IMR-90 (cell line): ENCODE results near the gene LY6G5C. TPM values are rescaled to one million over a fixed set of nuclear protein-coding genes. Genes with fewer than 3 reads are reported as not detected.

Source experiments
- ATAC-seq: fragments of 200-7000 bp; cut with Tn5 transposase; 2 replicates; pipeline ENCODE4 v1.9.1; 2020; ENCODE audit warnings: low read depth, mild to moderate bottlenecking, moderate library complexity
- BruUV-seq: library from RNA; stranded (reverse); fragments of 400-500 nt; replicated peaks from 2 replicates; lab custom pipeline; 2021; lab: Mats Ljungman, UMichigan
- CTCF ChIA-PET: fragments of 300-600 bp; formaldehyde crosslinking; extraction: SDS; loops from one replicate; lab custom pipeline; 2021; ENCODE audit warnings: antibody characterized with exemption; lab: Yijun Ruan, JAX
- POLR2A ChIA-PET: fragments of 300-600 bp; sonication (Branson Sonifier 250); formaldehyde crosslinking; loops from one replicate; lab custom pipeline; 2022; ENCODE audit warnings: antibody characterized with exemption; ENCODE audit not compliant: unreplicated experiment; lab: Charles Lee
- DNase-seq: peaks from one replicate; pipeline ENCODE4 v3.0.0; 2013
- H2AFZ ChIP-seq: replicated peaks from 2 replicates; pipeline ENCODE3; 2013; ENCODE audit warnings: low read length, mild to moderate bottlenecking; ENCODE audit not compliant: poor library complexity
- H2AK5ac ChIP-seq: 2 replicates; pipeline ENCODE4 v1.6.1; 2013; ENCODE audit warnings: low read depth, low read length, inconsistent platforms
- H2AK9ac ChIP-seq: replicated peaks from 2 replicates; pipeline ENCODE3; 2013; ENCODE audit warnings: mild to moderate bottlenecking, low read depth, low read length, moderate library complexity; ENCODE audit not compliant: poor library complexity
- H2BK120ac ChIP-seq: 2 replicates; pipeline ENCODE4 v1.6.1; 2013; ENCODE audit warnings: low read depth, low read length, inconsistent platforms
- H2BK15ac ChIP-seq: 3 replicates; pipeline ENCODE4 v1.6.1; 2013; ENCODE audit warnings: low read depth, low read length, inconsistent platforms
- H2BK20ac ChIP-seq: 2 replicates; pipeline ENCODE4 v1.6.1; 2013; ENCODE audit warnings: low read depth, mild to moderate bottlenecking, inconsistent platforms, low read length, moderate library complexity
- H2BK5ac ChIP-seq: 2 replicates; pipeline ENCODE4 v1.6.1; 2013; ENCODE audit warnings: mild to moderate bottlenecking, low read depth, low read length, inconsistent platforms; ENCODE audit not compliant: poor library complexity, severe bottlenecking
- H3K14ac ChIP-seq: replicated peaks from 2 replicates; pipeline ENCODE4 v1.6.1; 2013; ENCODE audit warnings: low read depth, low read length, inconsistent platforms
- H3K18ac ChIP-seq: 2 replicates; pipeline ENCODE4 v1.6.1; 2013; ENCODE audit warnings: low read depth, low read length, control low read depth
- H3K23ac ChIP-seq: 2 replicates; pipeline ENCODE4 v1.6.1; 2013; ENCODE audit warnings: low read depth, low read length, inconsistent platforms
- H3K27ac ChIP-seq: 2 replicates; pipeline ENCODE4 v1.5.1; 2013; ENCODE audit warnings: mild to moderate bottlenecking, control low read depth, low read length; ENCODE audit not compliant: insufficient read depth
- H3K27me3 ChIP-seq: 2 replicates; pipeline ENCODE4 v1.6.1; 2013; ENCODE audit warnings: low read length; ENCODE audit not compliant: control insufficient read depth, insufficient read depth
- H3K36me3 ChIP-seq: 2 replicates; pipeline ENCODE4 v1.6.1; 2013; ENCODE audit warnings: low read length, mixed read lengths; ENCODE audit not compliant: control insufficient read depth, insufficient read depth
- H3K4ac ChIP-seq: 2 replicates; pipeline ENCODE4 v1.6.1; 2013; ENCODE audit warnings: low read depth, low read length, inconsistent platforms
- H3K4me1 ChIP-seq: 2 replicates; pipeline ENCODE4 v1.6.1; 2013; ENCODE audit warnings: low read length, mixed read lengths; ENCODE audit not compliant: control insufficient read depth, insufficient read depth
- H3K4me2 ChIP-seq: 2 replicates; pipeline ENCODE4 v1.6.1; 2013; ENCODE audit warnings: low read depth, mild to moderate bottlenecking, control low read depth, low read length, moderate library complexity
- H3K4me3 ChIP-seq: 2 replicates; pipeline ENCODE4 v1.5.1; 2013; ENCODE audit warnings: low read depth, mild to moderate bottlenecking, control low read depth, low read length, moderate library complexity; ENCODE audit not compliant: insufficient read depth
- H3K56ac ChIP-seq: 2 replicates; pipeline ENCODE4 v1.6.1; 2013; ENCODE audit warnings: low read length, inconsistent platforms; ENCODE audit not compliant: insufficient read depth; ENCODE audit errors: extremely low read depth
- H3K79me1 ChIP-seq, 2 experiments: 2 replicates each; pipeline ENCODE4 v1.6.1; 2013; ENCODE audit warnings: low read length in 2 of 2, inconsistent platforms in 1 of 2, low read depth in 1 of 2
- H3K9ac ChIP-seq: 2 replicates; pipeline ENCODE4 v1.6.1; 2013; ENCODE audit warnings: low read depth, low read length, control low read depth
- H3K9me1 ChIP-seq: 2 replicates; pipeline ENCODE4 v1.6.1; 2013; ENCODE audit warnings: low read length, inconsistent platforms; ENCODE audit not compliant: insufficient read depth
- H3K9me3 ChIP-seq: 2 replicates; pipeline ENCODE4 v1.6.1; 2013; ENCODE audit warnings: low read length; ENCODE audit not compliant: control insufficient read depth, insufficient read depth
- H4K20me1 ChIP-seq: 2 replicates; pipeline ENCODE4 v1.6.1; 2013; ENCODE audit warnings: low read length, inconsistent platforms; ENCODE audit not compliant: insufficient read depth
- H4K5ac ChIP-seq: 2 replicates; pipeline ENCODE4 v1.6.1; 2013; ENCODE audit warnings: mild to moderate bottlenecking, low read depth, low read length, control low read depth
- H4K8ac ChIP-seq, 2 experiments: 2 replicates each; pipeline ENCODE4 v1.6.1; 2013; ENCODE audit warnings: low read depth in 2 of 2, low read length in 2 of 2, control low read depth in 1 of 2, inconsistent platforms in 1 of 2
- H4K91ac ChIP-seq: 2 replicates; pipeline ENCODE4 v1.6.1; 2013; ENCODE audit warnings: low read depth, low read length, inconsistent platforms; ENCODE audit not compliant: insufficient read depth
- CEBPB ChIP-seq: IDR thresholded peaks from 2 replicates; pipeline ENCODE4 v1.6.1; 2012; ENCODE audit warnings: low read depth, low read length, improper control_type of control experiment
- CHD1 ChIP-seq: IDR thresholded peaks from 2 replicates; pipeline ENCODE4 v1.6.1; 2012; ENCODE audit warnings: low read depth, low read length, improper control_type of control experiment
- MXI1 ChIP-seq: IDR thresholded peaks from 2 replicates; pipeline ENCODE4 v1.6.1; 2012; ENCODE audit warnings: low read depth, mild to moderate bottlenecking, low read length, moderate library complexity, borderline replicate concordance
- RCOR1 ChIP-seq: IDR thresholded peaks from 2 replicates; pipeline ENCODE4 v1.6.1; 2012; ENCODE audit warnings: mild to moderate bottlenecking, low read length, improper control_type of control experiment; ENCODE audit not compliant: insufficient replicate concordance
- SMC3 ChIP-seq: fragments of 150-350 bp; IDR thresholded peaks from 2 replicates; pipeline ENCODE4 v1.6.1; 2016; ENCODE audit warnings: low read depth, mild to moderate bottlenecking, antibody characterized with exemption, low read length, moderate library complexity
- WGBS, 2 experiments: methylation state at CpG; one replicate each; pipeline versions ENCODE4 v1.1.5 to v1.1.7; 2013; ENCODE audit warnings: missing lambda C conversion rate in 2 of 2; ENCODE audit not compliant: insufficient read length in 1 of 2; ENCODE audit errors: extremely low coverage in 2 of 2; 5-methylcytosine and 5-hydroxymethylcytosine counted together
- dilution Hi-C: fragments of 300-500 bp; cut with HindIII; formaldehyde crosslinking; loops from one replicate; pipeline ENCODE4 v1.14.3; 2018; ENCODE audit warnings: low sequenced_read_pairs; ENCODE audit not compliant: unreplicated experiment
- in situ Hi-C: fragments of 300-500 bp; cut with MboI; formaldehyde crosslinking; loops from 3 replicates; pipeline ENCODE4 v1.14.3; 2019; ENCODE audit warnings: low sequenced_read_pairs, inconsistent platforms, mixed read lengths
- intact Hi-C: fragments of 100-400 bp; cut with micrococcal nuclease; formaldehyde crosslinking; loops from 2 replicates; pipeline ENCODE4 v1.10.0; 2022
- polyA plus RNA-seq, 3 experiments: library from polyadenylated mRNA; depleted of rRNA; stranded (reverse); fragments of >200 nt; gene quantifications; 2 replicates each; pipeline ENCODE4 v1.2.3, GENCODE V29; 2012; ENCODE audit warnings: low replicate concordance in 1 of 3
- total RNA-seq: library from RNA; depleted of rRNA; stranded (reverse); fragments of >200 nt; gene quantifications from 2 replicates; pipeline ENCODE4 v1.2.3, GENCODE V29; 2012

Gene LY6G5C
- total and polyA plus RNA-seq, 2 of the 4 experiments (the other 2 are of a cell fraction) = 0.18 to 2.0 TPM

- Histone ChIP-seq H2BK5ac (no peak overlapping the region), H3K56ac (no peak overlapping the region), H3K18ac (no peak overlapping the region; the same call in 1 of the 2 replicates), H3K14ac (no peak overlapping the region), H2BK20ac (no peak overlapping the region), H3K4me2 (no peak overlapping the region; the same call in 1 of the 2 replicates), H3K36me3 (peaks cover 25% of the 10 kb centered on the region), H3K9me3 (no peaks in the 10 kb centered on the region), H3K4ac (no peak overlapping the region), H3K23ac (no peak overlapping the region), H4K91ac (no peak overlapping the region), H3K4me1 (peaks cover 12% of the 10 kb centered on the region), H2AK5ac (no peak overlapping the region), H3K79me1 (no peaks in the 10 kb centered on the region), H2BK120ac (no peak overlapping the region), H2BK15ac (no peak overlapping the region), H4K5ac (no peak overlapping the region), H2AK9ac (peak overlapping the region; percentile 88), H4K20me1 (no peaks in the 10 kb centered on the region), H3K27ac (no peak overlapping the region), H3K27me3 (no peaks in the 10 kb centered on the region), H3K9me1 (0 out of 2 replicates have a peak, but pooled peaks cover 5% of the 10 kb centered on the region), H3K9ac (no peak overlapping the region), H3K4me3 (no peak overlapping the region), H2AFZ (peak overlapping the region; percentile 8), H4K8ac (no peak overlapping the region; a peak in 1 of 4 replicates)
- dilution Hi-C loops (no loop called here), in situ Hi-C loops (loop anchor here (10.0 kb wide), 2 partner anchors 151 to 261 kb away; partner anchors contain the start of gene CFB), intact Hi-C loops (no loop called here)
- WGBS, 2 experiments = 48% methylated on average over 5 of the region's 13 CpGs; no CpG with 5 or more reads in 1 of the 2 experiments
- no peak for ATAC-seq
- ChIA-PET POLR2A (no interaction called here), CTCF (no interaction called here)
- no peak for TF ChIP-seq CEBPB
- no peak for TF ChIP-seq CHD1
- TF ChIP-seq SMC3 = no peak
- no peak for TF ChIP-seq MXI1
- no peak for TF ChIP-seq RCOR1
- no TSS peak for BruUV-seq
- DNase-seq = no peak
These were observed 2.7 kb upstream of the LY6G5C start for GRCh38 chr6:31683591-31683990.
